Body of pancreas (tissue), 4 donors: ENCODE data around the gene SETD6.
"Not testable (repeated sequence)": the region's sequence is repeated elsewhere in the genome, so short reads cannot be mapped to it uniquely, and the experiment has no call there.

ENCODE experiments used
- CTCF ChIP-seq, 7 experiments: fragments of 450-650 bp in 4 of 7; fragments of 200-600 bp in 3 of 7; sonication (generic) in 3 of 7; IDR thresholded peaks; one replicate each; pipeline ENCODE4 v1.5.1; 2016 to 2019; ENCODE audit warnings: antibody characterized with exemption in 7 of 7
- POLR2A ChIP-seq, 3 donors: fragments of 450-650 bp; IDR thresholded peaks; one replicate each; pipeline ENCODE4 v1.6.1; 2016; ENCODE audit warnings: antibody characterized with exemption in 3 of 3, mild to moderate bottlenecking in 2 of 3

GRCh38 chr16:58565697-58566096 lies 50.4 kb downstream of the SETD6 start:
- not testable (repeated sequence) for TF ChIP-seq CTCF, POLR2A (IDR thresholded peaks at IDR 0.05)
